ENCODE measurements around the gene CNN2.

Gene CNN2

DNA sequence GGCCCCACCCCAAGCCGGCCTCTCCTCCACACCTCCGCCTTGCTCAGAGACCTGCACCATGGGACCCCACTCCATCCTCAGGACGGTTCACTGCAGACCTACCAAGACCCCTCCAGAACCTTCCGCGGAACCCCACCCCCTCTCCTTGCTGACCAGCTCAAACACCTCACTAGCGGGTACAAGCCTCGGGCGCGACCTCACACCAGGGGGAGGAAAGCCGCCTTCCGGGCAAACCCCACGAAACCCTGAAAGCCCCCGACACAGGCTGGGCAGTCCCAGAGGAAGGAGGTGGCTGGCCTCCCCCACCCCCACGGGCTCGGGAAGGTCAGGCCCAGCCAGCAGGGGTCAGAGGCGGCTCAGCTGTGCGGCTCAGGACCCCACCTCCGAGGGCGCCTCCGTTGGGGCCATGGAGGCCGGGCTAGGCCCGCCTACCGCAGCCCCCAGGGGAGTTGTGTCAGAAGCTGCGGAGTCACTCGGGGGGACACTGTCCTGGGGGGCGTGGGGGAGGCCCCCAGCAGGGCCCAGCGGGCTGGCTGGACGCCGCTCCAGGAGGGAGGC lies 16.3 kb upstream of the CNN2 start:
- Histone ChIP-seq H3K9me3 (ENCODE audit: control insufficient read depth, low read length) (no peaks in the 10 kb centered on the region), H2BK120ac (ENCODE audit: low read depth, low read length) (no peak overlapping the region), H3K27me3 (ENCODE audit: control insufficient read depth in 1 of 2, insufficient read depth in 1 of 2, low read length in 2 of 2) (no peaks in the 10 kb centered on the region), H3K4me2 (ENCODE audit: low read length, poor library complexity, severe bottlenecking) (no peak overlapping the region), H2BK5ac (ENCODE audit: low read depth, low read length, poor library complexity, severe bottlenecking) (no peak overlapping the region), H3K4ac (ENCODE audit: low read depth in 1 of 2, low read length in 2 of 2) (no peak overlapping the region), H2BK15ac (ENCODE audit: low read depth, poor library complexity, severe bottlenecking) (no peak overlapping the region), H4K8ac (ENCODE audit: low read length) (peak overlapping the region; percentile 10), H2AFZ (ENCODE audit: low read depth, low read length) (no peak overlapping the region), H3K36me3 (ENCODE audit: control insufficient read depth in 1 of 2, insufficient read depth in 2 of 2, low read depth in 1 of 2, low read length in 2 of 2) (peaks cover 28 to 88% of the 10 kb centered on the region in 2 experiments), H3K23ac (ENCODE audit: low read length in 2 of 2) (no peak overlapping the region), H4K91ac (ENCODE audit: low read length) (peak overlapping the region; percentile 20), H3K4me3 (ENCODE audit: insufficient read depth in 1 of 2, low read depth in 1 of 2, low read length in 2 of 2) (no peak overlapping the region), H2AK5ac (ENCODE audit: low read length, severe bottlenecking) (no peak overlapping the region), H3K18ac (ENCODE audit: low read depth in 1 of 2, low read length in 2 of 2) (no peak overlapping the region), H2BK12ac (ENCODE audit: low read length in 2 of 2) (no peak overlapping the region), H3K14ac (ENCODE audit: low read length in 2 of 2) (no peak overlapping the region), H3K4me1 (ENCODE audit: control insufficient read depth, insufficient read depth, low read depth, low read length) (peaks cover 11% of the 10 kb centered on the region), H3K9ac (ENCODE audit: low read length) (no peak overlapping the region), H3K79me1 (replicated peaks; ENCODE audit: low read length, poor library complexity, severe bottlenecking) (peaks cover 23% of the 10 kb centered on the region), H3K27ac (ENCODE audit: low read length, poor library complexity, severe bottlenecking) (no peak overlapping the region)
- WGBS, result 90% methylated on average over 27 of the region's 29 CpGs
- DNase-seq, result no peak

GRCh38 chr19:1010586-1011510 lies 15.6 kb upstream of the CNN2 start:
- Histone ChIP-seq H3K4me1 (ENCODE audit: control insufficient read depth, insufficient read depth, low read depth, low read length) (peaks cover 19% of the 10 kb centered on the region), H3K27ac (ENCODE audit: low read length, poor library complexity, severe bottlenecking) (no peak overlapping the region), H2AK5ac (ENCODE audit: low read length, severe bottlenecking) (no peak overlapping the region), H3K9me3 (ENCODE audit: control insufficient read depth, low read length) (no peaks in the 10 kb centered on the region), H3K14ac (ENCODE audit: low read length in 2 of 2) (no peak overlapping the region), H3K79me1 (replicated peaks; ENCODE audit: low read length, poor library complexity, severe bottlenecking) (peaks cover 23% of the 10 kb centered on the region), H3K9ac (ENCODE audit: low read length) (no peak overlapping the region), H3K18ac (ENCODE audit: low read depth in 1 of 2, low read length in 2 of 2) (no peak overlapping the region), H3K4ac (ENCODE audit: low read depth in 1 of 2, low read length in 2 of 2) (no peak overlapping the region), H3K4me3 (ENCODE audit: insufficient read depth in 1 of 2, low read depth in 1 of 2, low read length in 2 of 2) (no peak overlapping the region), H2AFZ (ENCODE audit: low read depth, low read length) (no peak overlapping the region), H3K27me3 (ENCODE audit: control insufficient read depth in 1 of 2, insufficient read depth in 1 of 2, low read length in 2 of 2) (no peaks in the 10 kb centered on the region), H3K4me2 (ENCODE audit: low read length, poor library complexity, severe bottlenecking) (no peak overlapping the region), H2BK120ac (ENCODE audit: low read depth, low read length) (no peak overlapping the region), H3K36me3 (ENCODE audit: control insufficient read depth in 1 of 2, insufficient read depth in 2 of 2, low read depth in 1 of 2, low read length in 2 of 2) (peaks cover 28 to 93% of the 10 kb centered on the region in 2 experiments), H3K23ac (ENCODE audit: low read length in 2 of 2) (no peak overlapping the region), H4K8ac (ENCODE audit: low read length) (no peak overlapping the region), H4K91ac (ENCODE audit: low read length) (no peak overlapping the region), H2BK5ac (ENCODE audit: low read depth, low read length, poor library complexity, severe bottlenecking) (no peak overlapping the region), H2BK15ac (ENCODE audit: low read depth, poor library complexity, severe bottlenecking) (no peak overlapping the region), H2BK12ac (ENCODE audit: low read length in 2 of 2) (no peak overlapping the region)
- no peak for DNase-seq
- WGBS, result 95% methylated on average over 55 of the region's 56 CpGs

DNA sequence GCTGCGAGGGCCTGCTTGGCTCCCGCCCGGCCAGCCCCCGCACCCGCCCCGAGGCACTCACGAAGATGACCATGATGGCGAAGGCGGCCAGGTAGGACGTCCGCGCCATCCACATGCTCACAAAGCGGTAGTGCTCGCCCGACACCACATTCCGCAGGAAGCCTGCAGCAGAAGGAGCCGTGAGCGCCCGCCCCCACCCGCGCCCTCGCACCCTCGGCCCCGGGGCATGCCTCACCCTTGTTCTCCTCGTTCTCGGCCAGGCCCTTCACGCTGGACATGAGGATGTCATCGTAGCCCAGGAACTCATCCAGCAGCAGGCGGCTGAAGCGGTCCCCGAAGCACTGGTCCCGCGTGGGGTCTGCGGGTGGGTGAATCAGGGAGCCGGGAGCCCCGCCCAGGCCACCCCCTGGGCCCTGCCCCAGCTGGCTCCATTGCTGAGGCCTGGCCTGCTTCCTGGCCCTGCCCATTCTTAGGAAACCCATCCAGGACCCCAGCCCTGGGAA lies 14.5 kb upstream of the CNN2 start:
- no peak overlapping the region for H3K23ac ChIP-seq (ENCODE audit: low read length in 2 of 2)
- no peak overlapping the region for H2AFZ ChIP-seq (ENCODE audit: low read depth, low read length)
- no peak overlapping the region for H2BK12ac ChIP-seq (ENCODE audit: low read length in 2 of 2)
- no peak overlapping the region for H2BK15ac ChIP-seq (ENCODE audit: low read depth, poor library complexity, severe bottlenecking)
- no peak for DNase-seq
- H3K9ac ChIP-seq (ENCODE audit: low read length), result no peak overlapping the region
- no peak overlapping the region for H3K4me2 ChIP-seq (ENCODE audit: low read length, poor library complexity, severe bottlenecking)
- H2AK5ac ChIP-seq (ENCODE audit: low read length, severe bottlenecking), result no peak overlapping the region
- no peak overlapping the region for H4K91ac ChIP-seq (ENCODE audit: low read length)
- H3K14ac ChIP-seq (ENCODE audit: low read length in 2 of 2), result no peak overlapping the region
- peaks cover 28 to 93% of the 10 kb centered on the region in 2 experiments for H3K36me3 ChIP-seq (ENCODE audit: control insufficient read depth in 1 of 2, insufficient read depth in 2 of 2, low read depth in 1 of 2, low read length in 2 of 2)
- no peak overlapping the region for H4K8ac ChIP-seq (ENCODE audit: low read length)
- no peak overlapping the region for H3K18ac ChIP-seq (ENCODE audit: low read depth in 1 of 2, low read length in 2 of 2)
- peaks cover 28% of the 10 kb centered on the region for H3K4me1 ChIP-seq (ENCODE audit: control insufficient read depth, insufficient read depth, low read depth, low read length)
- H3K79me1 ChIP-seq (replicated peaks; ENCODE audit: low read length, poor library complexity, severe bottlenecking), result peaks cover 23% of the 10 kb centered on the region
- 94% methylated on average over 36 of the region's 36 CpGs for WGBS
- H3K27ac ChIP-seq (ENCODE audit: low read length, poor library complexity, severe bottlenecking), result no peak overlapping the region
- H3K9me3 ChIP-seq (ENCODE audit: control insufficient read depth, low read length), result no peaks in the 10 kb centered on the region
- H2BK5ac ChIP-seq (ENCODE audit: low read depth, low read length, poor library complexity, severe bottlenecking), result no peak overlapping the region
- H3K4ac ChIP-seq (ENCODE audit: low read depth in 1 of 2, low read length in 2 of 2), result no peak overlapping the region
- no peak overlapping the region for H3K4me3 ChIP-seq (ENCODE audit: insufficient read depth in 1 of 2, low read depth in 1 of 2, low read length in 2 of 2)
- H2BK120ac ChIP-seq (ENCODE audit: low read depth, low read length), result no peak overlapping the region
- H3K27me3 ChIP-seq (ENCODE audit: control insufficient read depth in 1 of 2, insufficient read depth in 1 of 2, low read length in 2 of 2), result no peaks in the 10 kb centered on the region

DNA sequence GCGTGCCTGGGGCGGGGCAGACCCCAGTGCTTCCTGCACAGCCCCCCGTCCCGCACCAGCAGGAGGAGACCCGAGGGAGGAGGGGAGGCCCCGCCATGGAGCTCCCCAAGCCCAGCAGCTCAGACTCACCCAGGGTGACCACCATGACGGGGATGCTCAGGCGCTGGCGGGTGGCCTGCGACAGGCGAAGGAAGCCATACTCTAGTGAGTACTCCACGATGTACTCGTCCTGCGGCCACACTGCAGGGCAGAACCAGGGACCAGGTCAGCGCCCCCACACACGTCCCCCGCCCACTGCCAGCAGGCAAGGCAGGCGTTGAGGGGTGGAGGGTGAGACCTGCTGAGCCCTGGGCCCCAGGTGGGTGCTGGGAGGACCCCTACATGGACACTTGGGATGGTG lies 14.1 kb upstream of the CNN2 start:
- H3K4me3 ChIP-seq (ENCODE audit: insufficient read depth in 1 of 2, low read depth in 1 of 2, low read length in 2 of 2), result no peak overlapping the region
- no peak overlapping the region for H3K4me2 ChIP-seq (ENCODE audit: low read length, poor library complexity, severe bottlenecking)
- 97% methylated on average over 18 of the region's 18 CpGs for WGBS
- no peak overlapping the region for H2BK12ac ChIP-seq (ENCODE audit: low read length in 2 of 2)
- H3K4ac ChIP-seq (ENCODE audit: low read depth in 1 of 2, low read length in 2 of 2), result no peak overlapping the region
- no peak overlapping the region for H3K9ac ChIP-seq (ENCODE audit: low read length)
- no peak overlapping the region for H2BK15ac ChIP-seq (ENCODE audit: low read depth, poor library complexity, severe bottlenecking)
- no peak overlapping the region for H3K14ac ChIP-seq (ENCODE audit: low read length in 2 of 2)
- H3K36me3 ChIP-seq (ENCODE audit: control insufficient read depth in 1 of 2, insufficient read depth in 2 of 2, low read depth in 1 of 2, low read length in 2 of 2), result peaks cover 28 to 90% of the 10 kb centered on the region in 2 experiments
- H2BK120ac ChIP-seq (ENCODE audit: low read depth, low read length), result no peak overlapping the region
- no peak overlapping the region for H3K23ac ChIP-seq (ENCODE audit: low read length in 2 of 2)
- H3K9me3 ChIP-seq (ENCODE audit: control insufficient read depth, low read length), result no peaks in the 10 kb centered on the region
- H3K18ac ChIP-seq (ENCODE audit: low read depth in 1 of 2, low read length in 2 of 2), result no peak overlapping the region
- H4K91ac ChIP-seq (ENCODE audit: low read length), result no peak overlapping the region
- H2BK5ac ChIP-seq (ENCODE audit: low read depth, low read length, poor library complexity, severe bottlenecking), result no peak overlapping the region
- H3K27ac ChIP-seq (ENCODE audit: low read length, poor library complexity, severe bottlenecking), result no peak overlapping the region
- no peak overlapping the region for H2AK5ac ChIP-seq (ENCODE audit: low read length, severe bottlenecking)
- no peaks in the 10 kb centered on the region for H3K27me3 ChIP-seq (ENCODE audit: control insufficient read depth in 1 of 2, insufficient read depth in 1 of 2, low read length in 2 of 2)
- no peak overlapping the region for H4K8ac ChIP-seq (ENCODE audit: low read length)
- H3K4me1 ChIP-seq (ENCODE audit: control insufficient read depth, insufficient read depth, low read depth, low read length), result peaks cover 31% of the 10 kb centered on the region
- no peak for DNase-seq
- H3K79me1 ChIP-seq (replicated peaks; ENCODE audit: low read length, poor library complexity, severe bottlenecking), result peaks cover 23% of the 10 kb centered on the region
- no peak overlapping the region for H2AFZ ChIP-seq (ENCODE audit: low read depth, low read length)

Measured in mesenchymal stem cell (in vitro differentiated cells and primary cell).